Liver (tissue), 9 donors: ENCODE results near the gene KL. TPM values are rescaled to one million over a fixed set of nuclear protein-coding genes. Genes with fewer than 3 reads are reported as not detected.

Source experiments
- DNase-seq: peaks from one replicate; pipeline ENCODE4 v3.0.0-alpha.2; 2017; ENCODE audit warnings: low spot score
- H3K27ac ChIP-seq, 2 donors: one replicate each; pipeline ENCODE4 v1.7.0; 2013; ENCODE audit warnings: inconsistent platforms in 2 of 2, low read length in 2 of 2, control low read depth in 1 of 2, low read depth in 1 of 2, mild to moderate bottlenecking in 1 of 2
- H3K27me3 ChIP-seq, 4 donors: one replicate each; pipeline versions ENCODE4 v1.6.1 to v1.7.0; 2013; ENCODE audit warnings: low read length in 3 of 4, inconsistent platforms in 1 of 4, mild to moderate bottlenecking in 1 of 4, moderate library complexity in 1 of 4; ENCODE audit not compliant: control insufficient read depth in 4 of 4, insufficient read depth in 4 of 4
- H3K36me3 ChIP-seq, 4 donors: one replicate each; pipeline versions ENCODE4 v1.6.1 to v1.7.0; 2013; ENCODE audit warnings: low read length in 3 of 4, mild to moderate bottlenecking in 3 of 4, low read depth in 1 of 4, moderate library complexity in 1 of 4; ENCODE audit not compliant: control insufficient read depth in 4 of 4, insufficient read depth in 3 of 4
- H3K4me1 ChIP-seq, 4 donors: one replicate each; pipeline versions ENCODE4 v1.6.1 to v1.7.0; 2013; ENCODE audit warnings: low read length in 3 of 4, mild to moderate bottlenecking in 3 of 4, moderate library complexity in 1 of 4; ENCODE audit not compliant: control insufficient read depth in 4 of 4, insufficient read depth in 4 of 4
- H3K4me3 ChIP-seq, 3 donors: one replicate each; pipeline versions ENCODE4 v1.6.1 to v1.7.0; 2013; ENCODE audit warnings: low read length in 3 of 3, control low read depth in 1 of 3, low read depth in 1 of 3, mild to moderate bottlenecking in 1 of 3
- H3K9ac ChIP-seq, 2 donors: one replicate each; pipeline ENCODE4 v1.7.0; 2013; ENCODE audit warnings: low read length in 2 of 2, mild to moderate bottlenecking in 2 of 2, moderate library complexity in 2 of 2, control low read depth in 1 of 2, low read depth in 1 of 2
- H3K9me3 ChIP-seq, 4 donors: one replicate each; pipeline versions ENCODE4 v1.6.1 to v1.7.0; 2013; ENCODE audit warnings: low read length in 3 of 4; ENCODE audit not compliant: control insufficient read depth in 4 of 4
- ATF3 ChIP-seq: IDR thresholded peaks from 2 replicates; pipeline ENCODE4 v1.6.1; 2016; ENCODE audit warnings: antibody characterized with exemption
- CTCF ChIP-seq: fragments of 150-350 bp; IDR thresholded peaks from 2 replicates; pipeline ENCODE4 v1.5.1; 2017; ENCODE audit warnings: improper control_type of control experiment, low read depth, low read length; ENCODE audit not compliant: missing input control
- EGR1 ChIP-seq, 2 donors: IDR thresholded peaks; 2 replicates each; pipeline ENCODE4 v1.6.1; 2016 to 2018; ENCODE audit warnings: antibody characterized with exemption in 2 of 2, low read depth in 2 of 2
- FOXA1 ChIP-seq: IDR thresholded peaks from 2 replicates; pipeline ENCODE4 v1.6.1; 2016; ENCODE audit warnings: antibody characterized with exemption
- FOXA2 ChIP-seq: IDR thresholded peaks from 2 replicates; pipeline ENCODE4 v1.6.1; 2016; ENCODE audit warnings: antibody characterized with exemption
- GABPA ChIP-seq, 2 donors: IDR thresholded peaks in 1 of 2; conservative IDR thresholded peaks in 1 of 2; 2 replicates each; pipeline ENCODE4 v1.6.1; 2016; ENCODE audit warnings: antibody characterized with exemption in 2 of 2, mild to moderate bottlenecking in 1 of 2, moderate library complexity in 1 of 2
- HNF4A ChIP-seq, 2 donors: conservative IDR thresholded peaks; 2 replicates each; pipeline ENCODE4 v1.6.1; 2016; ENCODE audit warnings: antibody characterized with exemption in 2 of 2, mild to moderate bottlenecking in 2 of 2
- HNF4G ChIP-seq: IDR thresholded peaks from 2 replicates; pipeline ENCODE4 v1.6.1; 2016; ENCODE audit warnings: antibody characterized with exemption
- JUND ChIP-seq, 2 donors: IDR thresholded peaks; 2 replicates each; pipeline ENCODE4 v1.6.1; 2016; ENCODE audit warnings: antibody characterized with exemption in 2 of 2
- MAX ChIP-seq: IDR thresholded peaks from 2 replicates; pipeline ENCODE4 v1.6.1; 2016; ENCODE audit warnings: antibody characterized with exemption
- NR2F2 ChIP-seq: IDR thresholded peaks from 2 replicates; pipeline ENCODE4 v1.6.1; 2016; ENCODE audit warnings: antibody characterized with exemption
- RAD21 ChIP-seq, 2 donors: IDR thresholded peaks; 2 replicates each; pipeline ENCODE4 v1.6.1; 2016; ENCODE audit warnings: antibody characterized with exemption in 2 of 2, mild to moderate bottlenecking in 2 of 2
- REST ChIP-seq: IDR thresholded peaks from 2 replicates; pipeline ENCODE4 v1.6.1; 2016; ENCODE audit warnings: antibody characterized with exemption, mild to moderate bottlenecking
- RXRA ChIP-seq, 2 donors: IDR thresholded peaks; 2 replicates each; pipeline ENCODE4 v1.6.1; 2017 to 2018; ENCODE audit warnings: antibody characterized with exemption in 2 of 2, mild to moderate bottlenecking in 1 of 2
- SP1 ChIP-seq: IDR thresholded peaks from 2 replicates; pipeline ENCODE4 v1.6.1; 2018; ENCODE audit warnings: antibody characterized with exemption, mild to moderate bottlenecking
- TAF1 ChIP-seq: conservative IDR thresholded peaks from 2 replicates; pipeline ENCODE4 v1.6.1; 2016; ENCODE audit warnings: antibody characterized with exemption, mild to moderate bottlenecking
- YY1 ChIP-seq: IDR thresholded peaks from 2 replicates; pipeline ENCODE4 v1.6.1; 2016; ENCODE audit warnings: antibody characterized with exemption, mild to moderate bottlenecking
- ZBTB33 ChIP-seq: IDR thresholded peaks from 2 replicates; pipeline ENCODE4 v1.6.1; 2016; ENCODE audit warnings: antibody characterized with exemption
- WGBS: extraction: QIAGEN DNeasy Blood & Tissue Kit; methylation state at CpG from one replicate; pipeline ENCODE4 v1.1.7; 2013; 5-methylcytosine and 5-hydroxymethylcytosine counted together
- polyA plus RNA-seq, 2 donors: library from polyadenylated mRNA; stranded (reverse) in 1 of 2; unstranded in 1 of 2; fragments of 200-250 nt in 1 of 2; fragments of >200 nt in 1 of 2; fragmentation: Nextera tagmentation in 1 of 2; extraction: Ambion mirVana in 1 of 2; gene quantifications; one replicate each; pipeline versions ENCODE4 v1.2.1 to v1.2.3, GENCODE V29; 2013 to 2015
- total RNA-seq, 2 donors: library from RNA; depleted of rRNA; stranded (reverse); fragments of >200 nt; gene quantifications; one replicate each; pipeline ENCODE4 v1.2.3, GENCODE V29; 2014
- donor health status: healthy.
- donor health status: healthy.
- donor health status: healthy.
- donor health status: healthy.
- donor health status: healthy.

The KL gene
- total and polyA plus RNA-seq, 4 donors, result 0.13 to 0.92 (median 0.28) TPM

- H3K27me3 ChIP-seq, result no peaks in the 10 kb centered on the region
- H3K27ac ChIP-seq, result no peak overlapping the region
- DNase-seq, result no peak
- H3K4me1 ChIP-seq, result no peaks in the 10 kb centered on the region
- TF ChIP-seq REST (no peak), RAD21 (IDR thresholded peaks at IDR 0.05) (no peak), YY1 (no peak), NR2F2 (no peak), SP1 (no peak), MAX (no peak), ATF3 (no peak), RXRA (IDR thresholded peaks at IDR 0.05) (no peak), TAF1 (no peak)
- no peak overlapping the region for H3K9ac ChIP-seq
- H3K4me3 ChIP-seq, result no peak overlapping the region
- WGBS, result 90% methylated on average over 12 of the region's 12 CpGs
- no peaks in the 10 kb centered on the region for H3K9me3 ChIP-seq
- H3K36me3 ChIP-seq, result no peaks in the 10 kb centered on the region
Measured at GRCh38 chr13:33032037-33032625, 15.9 kb downstream of the KL start.

GRCh38 chr13:33033051-33033812, 17.0 kb downstream of the KL start:
- 70% methylated on average over 14 of the region's 14 CpGs for WGBS
- no peak overlapping the region for H3K27ac ChIP-seq
- no peak overlapping the region for H3K9ac ChIP-seq
- H3K36me3 ChIP-seq, result no peaks in the 10 kb centered on the region
- no peaks in the 10 kb centered on the region for H3K4me1 ChIP-seq
- DNase-seq, result no peak
- no peaks in the 10 kb centered on the region for H3K9me3 ChIP-seq
- H3K4me3 ChIP-seq, result no peak overlapping the region
- no peaks in the 10 kb centered on the region for H3K27me3 ChIP-seq
- TF ChIP-seq JUND (IDR thresholded peaks at IDR 0.05) (no peak), SP1 (no peak), MAX (no peak), HNF4A (conservative IDR thresholded peaks at IDR 0.05) (no peak), EGR1 (IDR thresholded peaks at IDR 0.05; ENCODE audit: low read depth in 2 of 2) (no peak), REST (no peak), FOXA2 (no peak), FOXA1 (no peak), ATF3 (no peak), RXRA (IDR thresholded peaks at IDR 0.05) (no peak), GABPA (IDR thresholded peaks at IDR 0.05 in 1 of 2, conservative IDR thresholded peaks at IDR 0.05 in 1 of 2) (no peak), CTCF (no peak), YY1 (no peak), ZBTB33 (no peak), RAD21 (IDR thresholded peaks at IDR 0.05) (no peak), HNF4G (no peak), NR2F2 (no peak)
